ENCODE results near the gene KDM5B. TPM values are rescaled to one million over a fixed set of nuclear protein-coding genes. Genes with fewer than 3 reads are reported as not detected.

The KDM5B gene
- polyA plus RNA-seq, 1 donor from 2014 or later, result 88.4 TPM

DNA sequence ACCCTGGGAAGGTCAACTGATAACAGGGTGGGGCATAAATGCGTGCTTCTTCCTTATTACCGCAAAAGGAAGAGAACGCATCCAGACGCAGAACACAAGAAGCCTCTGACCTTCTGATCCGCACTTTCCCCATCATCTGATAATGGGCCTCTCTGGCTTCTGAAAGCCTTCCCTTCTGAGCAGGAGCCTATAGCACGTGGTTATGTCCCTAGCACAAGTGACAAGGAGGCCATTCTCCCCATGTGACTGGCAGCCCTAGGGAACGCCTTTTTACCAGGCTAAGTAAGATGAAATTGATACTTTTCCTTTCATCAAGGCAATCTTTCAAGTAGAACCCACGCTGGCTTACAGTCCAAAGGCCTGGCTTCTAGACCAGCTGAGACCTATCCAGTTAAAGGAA lies 46.6 kb upstream of the KDM5B start (continued):
- TF ChIP-seq, protein P1, sequence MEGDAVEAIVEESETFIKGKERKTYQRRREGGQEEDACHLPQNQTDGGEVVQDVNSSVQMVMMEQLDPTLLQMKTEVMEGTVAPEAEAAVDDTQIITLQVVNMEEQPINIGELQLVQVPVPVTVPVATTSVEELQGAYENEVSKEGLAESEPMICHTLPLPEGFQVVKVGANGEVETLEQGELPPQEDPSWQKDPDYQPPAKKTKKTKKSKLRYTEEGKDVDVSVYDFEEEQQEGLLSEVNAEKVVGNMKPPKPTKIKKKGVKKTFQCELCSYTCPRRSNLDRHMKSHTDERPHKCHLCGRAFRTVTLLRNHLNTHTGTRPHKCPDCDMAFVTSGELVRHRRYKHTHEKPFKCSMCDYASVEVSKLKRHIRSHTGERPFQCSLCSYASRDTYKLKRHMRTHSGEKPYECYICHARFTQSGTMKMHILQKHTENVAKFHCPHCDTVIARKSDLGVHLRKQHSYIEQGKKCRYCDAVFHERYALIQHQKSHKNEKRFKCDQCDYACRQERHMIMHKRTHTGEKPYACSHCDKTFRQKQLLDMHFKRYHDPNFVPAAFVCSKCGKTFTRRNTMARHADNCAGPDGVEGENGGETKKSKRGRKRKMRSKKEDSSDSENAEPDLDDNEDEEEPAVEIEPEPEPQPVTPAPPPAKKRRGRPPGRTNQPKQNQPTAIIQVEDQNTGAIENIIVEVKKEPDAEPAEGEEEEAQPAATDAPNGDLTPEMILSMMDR (IDR thresholded peaks at IDR 0.05; ENCODE audit: poor library complexity, severe bottlenecking), result no peak

DNA sequence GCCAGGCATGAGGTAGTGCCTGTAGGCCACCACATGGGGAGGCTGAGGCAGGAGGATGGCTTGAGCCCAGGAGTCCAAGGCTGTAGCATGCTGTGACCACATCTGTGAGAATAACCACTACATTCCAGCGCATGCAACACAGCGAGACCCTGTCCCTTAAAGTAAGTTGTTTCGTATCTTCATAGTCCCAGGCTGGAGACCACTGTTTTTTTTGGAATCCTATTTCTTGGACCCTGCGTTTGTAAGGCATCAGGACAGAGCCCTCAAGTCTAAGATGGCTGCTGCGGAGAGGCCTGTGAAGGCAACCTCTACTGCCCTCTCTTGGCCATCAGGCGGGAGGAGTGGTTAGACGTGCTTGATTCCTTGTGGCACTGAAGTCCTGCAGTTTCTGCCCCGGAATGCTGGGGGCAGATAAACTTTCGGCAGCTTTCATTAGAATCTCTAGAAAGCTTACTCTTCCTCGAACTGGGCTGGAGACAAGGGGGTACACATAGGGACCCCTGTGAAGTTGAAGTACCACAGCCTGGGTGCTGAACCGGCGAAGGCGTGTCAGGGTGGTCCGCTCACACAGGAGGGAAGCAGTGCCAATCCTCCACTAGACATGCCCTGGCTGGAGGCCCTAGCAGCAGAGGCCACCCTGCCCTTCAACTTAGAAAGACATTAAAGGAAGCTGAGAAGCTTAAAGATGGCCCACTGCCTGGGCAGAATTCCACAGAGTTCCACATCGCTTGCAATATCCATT lies 44.1 kb upstream of the KDM5B start:
- TF ChIP-seq RAD21 (conservative IDR thresholded peaks at IDR 0.05), result no peak
- TF ChIP-seq TAF1 (IDR thresholded peaks at IDR 0.05; ENCODE audit: low read depth), result no peak
- no peak for TF ChIP-seq EZH2 (IDR thresholded peaks at IDR 0.05; ENCODE audit: borderline replicate concordance, insufficient read depth, low read length, poor library complexity, severe bottlenecking)
- no peak for TF ChIP-seq SMC3 (conservative IDR thresholded peaks at IDR 0.05; ENCODE audit: poor library complexity)
- no peak for TF ChIP-seq MXI1 (conservative IDR thresholded peaks at IDR 0.05; ENCODE audit: poor library complexity, severe bottlenecking)
- no peak for TF ChIP-seq EP300 (conservative IDR thresholded peaks at IDR 0.05; ENCODE audit: poor library complexity, severe bottlenecking)
- TF ChIP-seq, protein P1 (IDR thresholded peaks at IDR 0.05; ENCODE audit: poor library complexity, severe bottlenecking), result no peak
- no peak for TF ChIP-seq POLR2AphosphoS5 (IDR thresholded peaks at IDR 0.05)
- Histone ChIP-seq H3K27ac (ENCODE audit: low read length) (no peak overlapping the region), H3K27me3 (ENCODE audit: insufficient read depth, low read depth, low read length) (no peaks in the 10 kb centered on the region), H3K4me2 (ENCODE audit: low read length) (no peak overlapping the region), H3K79me2 (replicated peaks; ENCODE audit: insufficient read depth, low read length) (no peaks in the 10 kb centered on the region), H3K9ac (ENCODE audit: low read length) (no peak overlapping the region), H4K20me1 (ENCODE audit: insufficient read depth) (no peaks in the 10 kb centered on the region), H3K9me2 (ENCODE audit: insufficient read depth, low read length) (no peaks in the 10 kb centered on the region), H3K36me3 (ENCODE audit: insufficient read depth, low read length) (no peaks in the 10 kb centered on the region), H3K4me3 (ENCODE audit: low read length) (no peak overlapping the region), H3F3A (ENCODE audit: insufficient read depth, low read length, poor library complexity, severe bottlenecking) (no peaks in the 10 kb centered on the region), H2AFZ (ENCODE audit: low read depth, low read length) (no peak overlapping the region), H3K9me3 (ENCODE audit: low read length) (no peaks in the 10 kb centered on the region)

DNA sequence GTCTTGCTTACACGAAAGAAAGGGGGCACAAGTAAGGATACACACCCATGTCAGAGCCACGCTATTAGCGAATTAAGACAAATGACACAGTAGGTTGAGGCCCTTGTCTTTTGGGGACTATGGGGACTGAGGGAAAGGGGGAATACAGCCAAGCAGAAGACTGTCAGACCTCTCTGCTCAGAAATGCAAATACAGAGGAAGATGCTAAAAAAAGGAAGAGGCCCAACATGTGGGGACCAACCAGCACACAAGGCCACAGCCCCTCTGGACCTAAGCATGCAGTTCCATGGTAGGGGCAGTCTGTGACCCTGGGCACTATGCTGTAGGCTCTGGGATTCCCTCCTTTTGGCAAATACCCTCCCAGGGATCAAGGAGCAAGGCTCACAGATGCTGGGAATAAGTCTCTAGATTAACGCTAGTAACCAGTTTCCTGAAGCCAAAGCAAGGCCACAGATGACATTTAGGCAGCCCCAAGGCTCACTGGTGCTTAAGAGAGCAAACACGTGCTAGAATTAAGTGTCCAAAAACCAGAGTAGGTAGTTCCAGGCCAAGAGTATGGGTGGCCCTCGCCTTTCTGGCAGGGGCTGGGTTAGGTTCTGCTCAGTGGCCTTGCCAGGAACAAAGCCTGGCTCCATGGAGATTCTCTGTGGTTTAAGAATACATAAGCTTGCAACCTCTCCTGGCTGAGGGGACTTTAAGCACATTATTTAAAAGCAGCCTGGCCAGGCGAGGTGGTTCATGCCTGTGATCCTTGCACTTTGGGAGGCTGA lies 42.6 kb upstream of the KDM5B start:
- H3K4me3 ChIP-seq (ENCODE audit: low read length), result no peak overlapping the region
- H3K4me2 ChIP-seq (ENCODE audit: low read length), result no peak overlapping the region
- no peaks in the 10 kb centered on the region for H3K79me2 ChIP-seq (replicated peaks; ENCODE audit: insufficient read depth, low read length)
- no peaks in the 10 kb centered on the region for H3K9me2 ChIP-seq (ENCODE audit: insufficient read depth, low read length)
- H3K9ac ChIP-seq (ENCODE audit: low read length), result no peak overlapping the region
- H3K27ac ChIP-seq (ENCODE audit: low read length), result no peak overlapping the region
- no peaks in the 10 kb centered on the region for H3K36me3 ChIP-seq (ENCODE audit: insufficient read depth, low read length)
- no peaks in the 10 kb centered on the region for H3K27me3 ChIP-seq (ENCODE audit: insufficient read depth, low read depth, low read length)
- H2AFZ ChIP-seq (ENCODE audit: low read depth, low read length), result no peak overlapping the region
- no peaks in the 10 kb centered on the region for H4K20me1 ChIP-seq (ENCODE audit: insufficient read depth)
- no peaks in the 10 kb centered on the region for H3F3A ChIP-seq (ENCODE audit: insufficient read depth, low read length, poor library complexity, severe bottlenecking)
- H3K9me3 ChIP-seq (ENCODE audit: low read length), result no peaks in the 10 kb centered on the region
- TF ChIP-seq, protein P1 (IDR thresholded peaks at IDR 0.05; ENCODE audit: poor library complexity, severe bottlenecking), result no peak
- TF ChIP-seq EZH2 (IDR thresholded peaks at IDR 0.05; ENCODE audit: borderline replicate concordance, insufficient read depth, low read length, poor library complexity, severe bottlenecking) (no peak), EP300 (conservative IDR thresholded peaks at IDR 0.05; ENCODE audit: poor library complexity, severe bottlenecking) (no peak), TAF1 (IDR thresholded peaks at IDR 0.05; ENCODE audit: low read depth) (no peak)
- TF ChIP-seq, protein P2, sequence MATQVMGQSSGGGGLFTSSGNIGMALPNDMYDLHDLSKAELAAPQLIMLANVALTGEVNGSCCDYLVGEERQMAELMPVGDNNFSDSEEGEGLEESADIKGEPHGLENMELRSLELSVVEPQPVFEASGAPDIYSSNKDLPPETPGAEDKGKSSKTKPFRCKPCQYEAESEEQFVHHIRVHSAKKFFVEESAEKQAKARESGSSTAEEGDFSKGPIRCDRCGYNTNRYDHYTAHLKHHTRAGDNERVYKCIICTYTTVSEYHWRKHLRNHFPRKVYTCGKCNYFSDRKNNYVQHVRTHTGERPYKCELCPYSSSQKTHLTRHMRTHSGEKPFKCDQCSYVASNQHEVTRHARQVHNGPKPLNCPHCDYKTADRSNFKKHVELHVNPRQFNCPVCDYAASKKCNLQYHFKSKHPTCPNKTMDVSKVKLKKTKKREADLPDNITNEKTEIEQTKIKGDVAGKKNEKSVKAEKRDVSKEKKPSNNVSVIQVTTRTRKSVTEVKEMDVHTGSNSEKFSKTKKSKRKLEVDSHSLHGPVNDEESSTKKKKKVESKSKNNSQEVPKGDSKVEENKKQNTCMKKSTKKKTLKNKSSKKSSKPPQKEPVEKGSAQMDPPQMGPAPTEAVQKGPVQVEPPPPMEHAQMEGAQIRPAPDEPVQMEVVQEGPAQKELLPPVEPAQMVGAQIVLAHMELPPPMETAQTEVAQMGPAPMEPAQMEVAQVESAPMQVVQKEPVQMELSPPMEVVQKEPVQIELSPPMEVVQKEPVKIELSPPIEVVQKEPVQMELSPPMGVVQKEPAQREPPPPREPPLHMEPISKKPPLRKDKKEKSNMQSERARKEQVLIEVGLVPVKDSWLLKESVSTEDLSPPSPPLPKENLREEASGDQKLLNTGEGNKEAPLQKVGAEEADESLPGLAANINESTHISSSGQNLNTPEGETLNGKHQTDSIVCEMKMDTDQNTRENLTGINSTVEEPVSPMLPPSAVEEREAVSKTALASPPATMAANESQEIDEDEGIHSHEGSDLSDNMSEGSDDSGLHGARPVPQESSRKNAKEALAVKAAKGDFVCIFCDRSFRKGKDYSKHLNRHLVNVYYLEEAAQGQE (IDR thresholded peaks at IDR 0.05; ENCODE audit: borderline replicate concordance), result no peak

All from neural cell (in vitro differentiated cells).